ENCODE data around the gene NOL6. TPM values are rescaled to one million over a fixed set of nuclear protein-coding genes. Genes with fewer than 3 reads are reported as not detected.

The NOL6 gene
- total RNA-seq, 1 donor from 2014 or later = 28.6 TPM

DNA sequence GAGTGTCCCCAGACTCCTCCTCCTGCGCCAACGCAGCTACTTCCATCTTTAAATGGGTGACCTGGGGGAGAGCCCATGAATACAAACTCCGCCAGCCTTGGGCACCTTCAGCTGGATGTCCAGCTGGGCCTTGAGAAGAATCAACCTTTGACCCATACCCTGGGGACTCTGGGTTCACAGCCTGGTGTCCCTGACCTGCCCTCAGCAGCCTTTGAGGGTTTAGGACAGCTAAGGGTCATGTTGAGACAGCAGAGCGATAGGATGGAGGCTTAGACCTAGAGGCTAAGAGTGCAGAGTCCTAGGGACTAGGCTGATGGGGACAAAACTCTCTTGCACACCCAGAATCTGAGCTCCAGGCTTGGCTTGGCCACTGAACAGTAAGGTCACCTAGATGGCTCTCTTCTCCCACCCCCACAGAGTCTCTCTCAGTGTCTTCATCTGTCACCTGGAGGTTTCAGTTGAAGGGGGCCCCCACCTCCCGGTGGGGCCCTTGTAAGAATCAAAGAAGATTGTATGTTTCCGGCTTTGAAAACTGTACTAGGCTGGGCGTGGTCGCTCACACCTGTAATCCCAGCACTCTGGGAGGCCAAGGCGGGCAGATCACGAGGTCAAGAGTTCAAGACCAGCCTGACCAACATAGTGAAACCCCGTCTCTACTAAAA, 19.6 kb downstream of the NOL6 start:
- intact Hi-C loops (cut with DNase I) = no loop called here
- Histone ChIP-seq H3K36me3 (no peaks in the 10 kb centered on the region), H3K27ac (no peak overlapping the region), H3K4me3 (no peak overlapping the region), H3K27me3 (no peaks in the 10 kb centered on the region), H3K9me3 (no peaks in the 10 kb centered on the region), H3K4me1 (no peaks in the 10 kb centered on the region)
- no peak for DNase-seq (ENCODE audit: low spot score in 2 of 2)
- TF ChIP-seq CTCF (IDR thresholded peaks at IDR 0.05) = no peak

GRCh38 chr9:33453286-33453860, 20.4 kb downstream of the NOL6 start:
- no peak for TF ChIP-seq CTCF (IDR thresholded peaks at IDR 0.05)
- intact Hi-C loops (cut with DNase I) = no loop called here
- Histone ChIP-seq H3K4me3 (no peak overlapping the region), H3K9me3 (no peaks in the 10 kb centered on the region), H3K36me3 (no peaks in the 10 kb centered on the region), H3K4me1 (no peaks in the 10 kb centered on the region), H3K27me3 (no peaks in the 10 kb centered on the region), H3K27ac (no peak overlapping the region)
- DNase-seq (ENCODE audit: low spot score in 2 of 2) = no peak

GRCh38 chr9:33452828-33453271, 20.9 kb downstream of the NOL6 start:
- Histone ChIP-seq H3K4me3 (no peak overlapping the region), H3K4me1 (no peaks in the 10 kb centered on the region), H3K27ac (no peak overlapping the region), H3K36me3 (no peaks in the 10 kb centered on the region), H3K9me3 (no peaks in the 10 kb centered on the region), H3K27me3 (no peaks in the 10 kb centered on the region)
- TF ChIP-seq CTCF (IDR thresholded peaks at IDR 0.05) = peak in 2 of 3 experiments; percentile 36 to 39
- DNase-seq (ENCODE audit: low spot score in 2 of 2) = no peak
- intact Hi-C loops (cut with DNase I) = no loop called here

GRCh38 chr9:33450621-33451146, 23.0 kb downstream of the NOL6 start:
- no peaks in the 10 kb centered on the region for H3K36me3 ChIP-seq
- H3K27ac ChIP-seq = no peak overlapping the region
- peaks cover 3 to 7% of the 10 kb centered on the region in 2 donors for H3K4me1 ChIP-seq
- intact Hi-C loops (cut with DNase I) = no loop called here
- TF ChIP-seq CTCF (IDR thresholded peaks at IDR 0.05) = no peak
- H3K4me3 ChIP-seq = no peak overlapping the region
- no peak for DNase-seq (ENCODE audit: low spot score in 2 of 2)
- no peaks in the 10 kb centered on the region for H3K27me3 ChIP-seq
- no peaks in the 10 kb centered on the region for H3K9me3 ChIP-seq

GRCh38 chr9:33449715-33450114, 24.0 kb downstream of the NOL6 start:
- intact Hi-C loops (cut with DNase I) = no loop called here
- no peak for DNase-seq (ENCODE audit: low spot score in 2 of 2)
- no peak for TF ChIP-seq CTCF (IDR thresholded peaks at IDR 0.05)
- Histone ChIP-seq H3K27me3 (no peaks in the 10 kb centered on the region), H3K9me3 (no peaks in the 10 kb centered on the region), H3K4me3 (no peak overlapping the region), H3K27ac (no peak overlapping the region), H3K4me1 (peaks cover 3 to 7% of the 10 kb centered on the region in 2 donors), H3K36me3 (no peaks in the 10 kb centered on the region)

All from ascending aorta (tissue), 2 donors.